Epithelial cell of proximal tubule (primary cell): Measurements from ENCODE around the gene USP48. TPM values are rescaled to one million over a fixed set of nuclear protein-coding genes. Genes with fewer than 3 reads are reported as not detected.
A peak's percentile ranks its signal among the peaks of the same experiment; 100 is the strongest.

ENCODE experiments used
- DNase-seq: peaks from one replicate; pipeline ENCODE4 v3.0.0-alpha.2; 2011; ENCODE audit warnings: low read depth
- H3K4me3 ChIP-seq: 2 replicates; pipeline ENCODE4 v1.5.1; 2011; ENCODE audit warnings: low read depth, mild to moderate bottlenecking, low read length
- total RNA-seq: library from RNA; depleted of rRNA; stranded (reverse); fragments of >200 nt; gene quantifications from 2 replicates; pipeline ENCODE4 v1.2.3, GENCODE V29; 2015
- TF ChIP-seq, protein P1 (sequence below): conservative IDR thresholded peaks from 2 replicates; pipeline ENCODE4 v1.5.1; 2012; ENCODE audit warnings: low read depth, mild to moderate bottlenecking, low read length

Gene USP48
- total RNA-seq, 1 donor from 2014 or later, result 24.0 TPM

DNA sequence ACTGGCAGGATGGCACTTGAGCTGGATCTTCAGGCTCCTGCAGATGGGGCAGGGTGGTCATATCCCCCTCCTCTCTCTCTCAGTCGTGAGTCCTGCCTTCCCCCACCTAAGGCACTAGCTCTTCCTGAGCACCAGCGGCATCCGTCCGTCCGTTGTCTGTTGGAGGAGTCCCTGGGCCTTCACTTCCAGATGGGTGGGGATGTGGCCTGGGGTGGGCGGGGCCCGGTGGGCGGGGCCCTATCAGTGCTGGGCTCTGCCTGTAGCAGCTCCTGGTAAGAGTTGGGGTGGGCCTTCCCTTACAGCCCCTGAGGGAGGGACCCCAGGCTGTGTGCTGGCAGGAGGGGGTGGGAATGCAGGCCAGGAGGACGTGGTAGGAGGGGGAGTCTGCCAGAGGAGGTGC lies 39.4 kb upstream of the USP48 start:
- no peak overlapping the region for H3K4me3 ChIP-seq
- no peak for DNase-seq
- TF ChIP-seq, protein P1, sequence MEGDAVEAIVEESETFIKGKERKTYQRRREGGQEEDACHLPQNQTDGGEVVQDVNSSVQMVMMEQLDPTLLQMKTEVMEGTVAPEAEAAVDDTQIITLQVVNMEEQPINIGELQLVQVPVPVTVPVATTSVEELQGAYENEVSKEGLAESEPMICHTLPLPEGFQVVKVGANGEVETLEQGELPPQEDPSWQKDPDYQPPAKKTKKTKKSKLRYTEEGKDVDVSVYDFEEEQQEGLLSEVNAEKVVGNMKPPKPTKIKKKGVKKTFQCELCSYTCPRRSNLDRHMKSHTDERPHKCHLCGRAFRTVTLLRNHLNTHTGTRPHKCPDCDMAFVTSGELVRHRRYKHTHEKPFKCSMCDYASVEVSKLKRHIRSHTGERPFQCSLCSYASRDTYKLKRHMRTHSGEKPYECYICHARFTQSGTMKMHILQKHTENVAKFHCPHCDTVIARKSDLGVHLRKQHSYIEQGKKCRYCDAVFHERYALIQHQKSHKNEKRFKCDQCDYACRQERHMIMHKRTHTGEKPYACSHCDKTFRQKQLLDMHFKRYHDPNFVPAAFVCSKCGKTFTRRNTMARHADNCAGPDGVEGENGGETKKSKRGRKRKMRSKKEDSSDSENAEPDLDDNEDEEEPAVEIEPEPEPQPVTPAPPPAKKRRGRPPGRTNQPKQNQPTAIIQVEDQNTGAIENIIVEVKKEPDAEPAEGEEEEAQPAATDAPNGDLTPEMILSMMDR, result no peak

DNA sequence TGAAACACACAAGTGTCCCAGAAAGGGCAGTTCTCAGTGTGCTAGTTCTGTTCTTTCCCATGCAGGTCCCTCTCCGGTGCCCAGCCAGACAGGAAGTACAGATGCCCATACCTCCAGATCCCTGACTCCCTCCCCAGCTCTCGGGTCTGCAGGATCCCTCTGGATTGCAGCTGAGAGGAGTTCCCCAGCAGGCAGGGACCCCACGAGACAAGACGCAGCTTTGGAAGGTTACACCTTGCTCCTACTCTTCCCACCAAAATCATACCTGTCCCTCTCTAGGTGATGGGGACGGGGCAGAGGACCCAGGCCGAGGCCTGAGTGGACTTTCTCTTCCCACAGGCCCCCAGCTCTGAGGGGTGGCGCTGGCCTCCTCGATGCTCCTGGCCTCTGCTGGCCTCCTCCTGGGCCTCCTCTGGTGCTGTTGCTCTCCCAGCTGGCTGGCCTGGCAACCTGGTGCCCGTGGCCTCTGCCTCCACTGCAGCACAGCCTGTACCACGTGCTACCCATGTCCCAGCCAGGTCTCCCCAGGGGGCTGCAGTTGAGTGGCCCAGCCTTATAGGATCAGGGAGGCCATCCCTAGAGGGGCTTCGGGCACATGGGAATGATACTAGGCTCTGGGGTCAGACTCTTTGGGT lies 38.6 kb upstream of the USP48 start:
- TF ChIP-seq, protein P1, result no peak
- H3K4me3 ChIP-seq, result no peak overlapping the region
- no peak for DNase-seq

DNA sequence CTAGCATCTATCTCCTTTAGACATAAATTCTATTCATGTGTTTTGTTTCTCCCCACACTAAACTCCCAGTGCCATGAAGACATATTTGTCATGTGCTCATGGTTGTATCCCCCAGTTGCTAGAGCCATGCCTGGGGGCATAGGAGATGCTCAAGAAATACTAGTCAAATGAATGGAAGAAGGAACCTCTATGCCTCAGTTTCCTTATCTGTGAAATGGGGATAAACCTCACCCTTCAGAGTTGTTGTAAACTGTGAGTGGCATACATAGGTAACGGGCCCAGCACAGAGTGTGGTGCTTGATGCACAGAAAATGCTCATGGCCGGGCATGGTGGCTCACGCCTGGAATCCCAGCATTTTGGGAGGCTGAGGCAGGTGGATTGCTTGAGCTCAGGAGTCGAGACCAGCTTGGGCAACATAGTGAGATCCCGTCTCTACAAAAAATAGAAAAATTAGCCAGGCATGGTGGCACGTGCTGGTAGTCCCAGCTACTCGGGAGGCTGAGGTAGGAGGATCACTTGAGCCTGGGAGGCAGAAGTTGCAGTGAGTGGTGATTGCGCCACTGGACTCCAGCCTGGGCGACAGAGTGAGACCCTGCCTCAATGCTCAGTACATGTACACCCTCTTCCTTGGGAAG lies 37.8 kb upstream of the USP48 start:
- no peak overlapping the region for H3K4me3 ChIP-seq
- no peak for DNase-seq
- TF ChIP-seq, protein P1, result no peak

DNA sequence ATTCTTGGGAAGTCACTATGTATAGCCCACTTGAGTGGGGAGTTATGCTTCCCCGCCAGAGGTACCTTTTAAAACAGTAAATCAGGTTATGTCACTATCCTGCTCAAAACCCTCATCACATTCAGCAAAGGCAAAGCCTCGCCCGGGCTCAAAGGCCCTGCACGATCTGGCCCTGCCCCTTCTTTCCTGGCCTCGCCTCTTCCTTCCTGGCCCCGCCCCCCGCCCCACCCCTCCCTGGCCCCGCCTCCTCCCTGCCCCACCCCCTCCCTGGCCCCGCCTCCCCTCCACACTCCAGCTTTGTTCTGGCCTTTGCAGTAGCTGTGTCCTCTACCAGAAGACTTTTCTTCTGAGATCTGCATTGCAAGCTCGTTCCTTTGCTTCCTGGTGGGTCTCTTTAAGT lies 35.7 kb upstream of the USP48 start:
- DNase-seq, result no peak
- TF ChIP-seq, protein P1, result no peak
- no peak overlapping the region for H3K4me3 ChIP-seq

DNA sequence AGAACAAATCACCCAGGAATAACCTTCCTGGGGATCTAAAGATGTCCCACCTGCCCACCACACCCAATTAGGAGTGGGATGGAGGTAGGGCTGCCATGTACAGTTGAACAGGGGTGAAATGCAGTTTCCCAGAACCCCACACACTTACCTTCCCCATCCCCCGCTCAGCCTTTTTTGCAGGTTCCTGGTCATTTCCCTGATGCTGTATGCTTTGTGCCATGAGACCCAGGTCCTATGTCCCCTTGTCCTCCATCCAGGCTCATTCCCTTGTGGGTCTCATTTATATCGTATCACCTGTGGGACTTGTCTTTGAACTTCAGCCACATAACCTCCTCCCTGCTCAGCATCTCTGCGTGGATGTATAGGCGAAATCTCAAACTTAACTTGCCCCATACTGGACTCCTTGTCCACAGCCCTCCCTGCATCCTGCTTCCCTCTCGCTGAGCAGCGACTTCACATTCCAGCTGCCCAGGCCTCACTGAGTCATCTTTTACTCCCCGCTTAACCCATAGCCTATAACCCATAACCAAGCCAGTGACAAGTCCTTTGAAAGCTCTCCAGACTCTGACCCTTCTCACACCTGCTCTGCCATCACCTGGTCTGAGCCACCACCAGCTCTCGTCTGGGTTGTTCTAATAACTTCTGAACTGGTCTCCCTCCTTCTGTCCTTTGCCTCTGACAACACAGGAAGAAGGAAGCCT lies 33.8 kb upstream of the USP48 start:
- DNase-seq, result peak; percentile 38
- TF ChIP-seq, protein P1, result no peak

DNA sequence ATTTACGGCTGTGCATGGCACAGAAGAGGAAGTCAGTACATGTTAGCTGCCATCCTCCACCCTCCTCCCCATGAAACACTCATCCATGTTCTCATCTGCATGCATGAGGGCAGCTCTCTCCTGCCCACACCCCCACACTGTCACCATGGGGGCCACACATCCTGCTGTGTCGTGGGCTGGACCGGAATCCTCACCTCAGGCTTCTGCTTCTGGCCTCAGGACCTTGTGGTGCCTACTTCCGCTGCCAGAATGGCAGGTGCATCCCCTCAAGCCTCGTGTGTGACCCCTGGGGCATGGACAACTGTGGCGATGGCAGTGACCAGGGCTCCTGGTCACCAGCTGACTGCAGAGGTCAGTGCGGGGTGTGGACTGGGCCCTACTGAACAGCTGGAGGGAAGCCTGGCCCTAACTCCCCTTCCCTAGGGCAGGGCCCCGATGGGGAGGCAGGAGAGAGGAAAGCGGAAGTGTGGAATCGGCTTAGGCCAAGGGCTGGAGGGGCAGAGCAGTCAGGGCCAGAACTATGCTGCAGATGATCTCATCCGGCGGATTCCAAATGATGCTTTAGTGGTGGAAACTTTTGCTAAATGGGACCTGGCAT lies 32.9 kb upstream of the USP48 start:
- TF ChIP-seq, protein P1, result no peak
- no peak for DNase-seq

More for the DNA sequence above, 33.8 kb upstream of the USP48 start:
- H3K4me3 ChIP-seq, result no peak overlapping the region

More for the DNA sequence above, 32.9 kb upstream of the USP48 start:
- no peak overlapping the region for H3K4me3 ChIP-seq
